Nephron progenitor cell (in vitro differentiated cells): Measurements from ENCODE around the gene CFL1.

Experiments
- DNase-seq: peaks from one replicate; pipeline ENCODE4 v3.0.0; 2021
- H3K27ac Mint-ChIP-seq: 2 replicates; pipeline ENCODE4 v1.8.0; 2021; ENCODE audit warnings: mild to moderate bottlenecking, moderate library complexity, mixed read lengths
- H3K27me3 Mint-ChIP-seq: 2 replicates; pipeline ENCODE4 v1.8.0; 2021; ENCODE audit warnings: mild to moderate bottlenecking, low read depth, mixed read lengths; ENCODE audit not compliant: poor library complexity
- H3K36me3 Mint-ChIP-seq: 2 replicates; pipeline ENCODE4 v1.8.0; 2021; ENCODE audit warnings: low read depth, mixed read lengths
- H3K4me1 Mint-ChIP-seq: 2 replicates; pipeline ENCODE4 v1.8.0; 2021; ENCODE audit warnings: mixed read lengths
- H3K4me3 Mint-ChIP-seq: 2 replicates; pipeline ENCODE4 v1.8.0; 2021; ENCODE audit warnings: mild to moderate bottlenecking, moderate library complexity, mixed read lengths
- H3K9me3 Mint-ChIP-seq: 2 replicates; pipeline ENCODE4 v1.8.0; 2021; ENCODE audit warnings: mild to moderate bottlenecking, moderate library complexity, mixed read lengths
- CTCF ChIP-seq: fragments of 200-600 bp; sonication (generic); IDR thresholded peaks from 2 replicates; pipeline ENCODE4 v1.5.0; 2021; ENCODE audit warnings: antibody characterized with exemption

CFL1 gene

GRCh38 chr11:65871811-65872548, 14.0 kb upstream of the CFL1 start:
- H3K27ac Mint-ChIP-seq: peak overlapping the region; percentile 61
- peak overlapping the region; percentile 85 for H3K4me3 Mint-ChIP-seq
- H3K36me3 Mint-ChIP-seq: peaks cover 7% of the 10 kb centered on the region
- no peak for TF ChIP-seq CTCF
- no peaks in the 10 kb centered on the region for H3K27me3 Mint-ChIP-seq
- H3K9me3 Mint-ChIP-seq: no peaks in the 10 kb centered on the region
- DNase-seq: peak; percentile 54
- H3K4me1 Mint-ChIP-seq: peaks cover 45% of the 10 kb centered on the region

GRCh38 chr11:65870706-65871681, 13.0 kb upstream of the CFL1 start:
- Mint-ChIP-seq H3K9me3 (no peaks in the 10 kb centered on the region), H3K27me3 (no peaks in the 10 kb centered on the region), H3K27ac (peak overlapping the region; percentile 75), H3K4me1 (peaks cover 46% of the 10 kb centered on the region), H3K4me3 (peak overlapping the region; percentile 85), H3K36me3 (peaks cover 7% of the 10 kb centered on the region)
- DNase-seq: peak; percentile 48
- TF ChIP-seq CTCF: no peak

- H3K9me3 Mint-ChIP-seq: no peaks in the 10 kb centered on the region
- H3K36me3 Mint-ChIP-seq: peaks cover 7% of the 10 kb centered on the region
- H3K27ac Mint-ChIP-seq: no peak overlapping the region
- TF ChIP-seq CTCF: no peak
- no peak for DNase-seq
- no peaks in the 10 kb centered on the region for H3K27me3 Mint-ChIP-seq
- H3K4me3 Mint-ChIP-seq: peak overlapping the region; percentile 85
- peaks cover 46% of the 10 kb centered on the region for H3K4me1 Mint-ChIP-seq
Observed at GRCh38 chr11:65870307-65870658, 12.3 kb upstream of the CFL1 start.

- Mint-ChIP-seq H3K4me1 (peaks cover 46% of the 10 kb centered on the region), H3K9me3 (no peaks in the 10 kb centered on the region), H3K27me3 (no peaks in the 10 kb centered on the region), H3K4me3 (no peak overlapping the region), H3K27ac (peak overlapping the region; percentile 73), H3K36me3 (peaks cover 7% of the 10 kb centered on the region)
- DNase-seq: no peak
- TF ChIP-seq CTCF: no peak
Observed at GRCh38 chr11:65869643-65870306, 11.8 kb upstream of the CFL1 start.

- Mint-ChIP-seq H3K36me3 (peaks cover 7% of the 10 kb centered on the region), H3K9me3 (no peaks in the 10 kb centered on the region), H3K27ac (no peak overlapping the region), H3K27me3 (peaks cover 3% of the 10 kb centered on the region), H3K4me1 (peaks cover 46% of the 10 kb centered on the region), H3K4me3 (no peak overlapping the region)
- no peak for DNase-seq
- no peak for TF ChIP-seq CTCF
Observed at GRCh38 chr11:65868907-65869306, 10.9 kb upstream of the CFL1 start.
